IPS-20b (cell line): ENCODE measurements around the gene CXCL17.

Experiments
- H3K27ac ChIP-seq: one replicate; pipeline ENCODE4 v1.5.1; 2013; ENCODE audit warnings: low read length
- H3K27me3 ChIP-seq: 2 replicates; pipeline ENCODE4 v1.6.1; 2013; ENCODE audit warnings: mild to moderate bottlenecking, low read length, inconsistent platforms; ENCODE audit not compliant: insufficient read depth
- H3K36me3 ChIP-seq: 2 replicates; pipeline ENCODE4 v1.6.1; 2013; ENCODE audit warnings: low read depth, mild to moderate bottlenecking, inconsistent platforms, low read length, moderate library complexity; ENCODE audit not compliant: insufficient read depth
- H3K4me1 ChIP-seq: 2 replicates; pipeline ENCODE4 v1.6.1; 2013; ENCODE audit warnings: mild to moderate bottlenecking, control low read depth, inconsistent platforms, low read length, moderate library complexity; ENCODE audit not compliant: insufficient read depth
- H3K4me3 ChIP-seq: 2 replicates; pipeline ENCODE4 v1.5.1; 2013; ENCODE audit warnings: mild to moderate bottlenecking, low read length, inconsistent platforms
- H3K9ac ChIP-seq: 2 replicates; pipeline ENCODE4 v1.6.1; 2013; ENCODE audit warnings: low read depth, mild to moderate bottlenecking, inconsistent platforms, low read length, moderate library complexity
- H3K9me3 ChIP-seq: 2 replicates; pipeline ENCODE4 v1.6.1; 2013; ENCODE audit warnings: mild to moderate bottlenecking, low read depth, low read length, inconsistent platforms; ENCODE audit not compliant: insufficient read depth

Gene CXCL17

DNA sequence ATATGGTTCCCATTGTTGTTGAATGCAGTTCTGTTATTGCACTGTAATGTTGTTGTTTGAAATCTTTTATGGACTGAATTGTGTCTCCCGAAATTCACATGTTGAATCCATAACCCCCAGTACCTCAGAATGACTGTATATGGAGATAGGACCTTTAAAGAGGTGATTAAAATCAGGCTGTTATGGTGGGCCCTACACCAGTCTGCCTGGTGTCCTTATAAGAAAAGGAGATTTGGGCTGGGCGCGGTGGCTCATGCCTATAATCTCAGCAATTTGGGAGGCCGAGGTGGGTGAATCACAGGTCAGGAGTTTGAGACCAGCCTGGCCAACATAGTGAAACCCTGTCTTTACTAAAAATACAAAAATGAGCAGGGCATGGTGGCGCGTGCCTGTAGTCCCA is 7.4 kb downstream of the CXCL17 start:
- no peaks in the 10 kb centered on the region for H3K27me3 ChIP-seq
- peaks cover 2% of the 10 kb centered on the region; the same call in 1 of the 2 replicates for H3K4me1 ChIP-seq
- H3K27ac ChIP-seq = no peak overlapping the region
- no peak overlapping the region for H3K4me3 ChIP-seq
- no peaks in the 10 kb centered on the region for H3K9me3 ChIP-seq
- H3K9ac ChIP-seq = no peak overlapping the region
- H3K36me3 ChIP-seq = no peaks in the 10 kb centered on the region

DNA sequence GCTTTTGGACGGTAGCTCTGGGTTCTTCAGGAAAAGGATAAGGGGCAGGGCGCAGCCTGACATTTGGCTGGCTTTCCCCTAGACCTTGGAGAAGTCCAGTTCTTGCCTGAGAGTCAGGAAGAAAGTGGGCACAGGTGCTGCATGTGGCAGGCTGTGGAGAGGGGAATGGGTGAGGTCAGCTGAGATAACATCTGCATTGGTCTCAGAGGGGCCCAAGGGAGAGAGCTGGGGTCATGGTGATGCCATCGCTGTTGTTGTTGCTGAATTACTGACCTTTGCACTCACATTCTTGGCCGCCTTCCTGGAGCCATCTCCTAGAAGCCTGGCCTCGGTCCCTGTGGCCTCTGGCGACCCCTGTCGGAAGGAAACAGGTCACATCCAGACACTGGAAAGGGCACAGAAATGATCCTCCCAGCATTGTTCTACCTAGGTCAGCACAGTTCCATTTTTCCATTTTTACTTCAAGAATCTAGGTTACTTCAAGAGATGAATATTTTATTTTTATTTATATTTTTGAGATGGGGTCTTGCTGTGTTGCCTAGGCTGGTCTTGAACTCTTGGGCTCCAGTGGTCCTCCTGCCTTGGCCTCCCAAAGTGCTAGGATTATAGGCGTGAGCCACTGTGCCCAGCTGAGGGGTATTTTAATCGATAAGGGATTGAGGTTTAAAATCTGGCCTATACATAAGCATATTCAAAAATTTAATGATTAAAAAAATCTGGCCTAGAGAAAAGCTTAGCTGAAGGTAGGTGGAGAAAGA is 9.1 kb downstream of the CXCL17 start:
- Histone ChIP-seq H3K4me1 (peaks cover 2% of the 10 kb centered on the region; the same call in 1 of the 2 replicates), H3K4me3 (no peak overlapping the region), H3K9me3 (no peaks in the 10 kb centered on the region), H3K27me3 (peaks cover under 1% of the 10 kb centered on the region; the same call in 1 of the 2 replicates), H3K36me3 (no peaks in the 10 kb centered on the region), H3K9ac (no peak overlapping the region), H3K27ac (no peak overlapping the region)

DNA sequence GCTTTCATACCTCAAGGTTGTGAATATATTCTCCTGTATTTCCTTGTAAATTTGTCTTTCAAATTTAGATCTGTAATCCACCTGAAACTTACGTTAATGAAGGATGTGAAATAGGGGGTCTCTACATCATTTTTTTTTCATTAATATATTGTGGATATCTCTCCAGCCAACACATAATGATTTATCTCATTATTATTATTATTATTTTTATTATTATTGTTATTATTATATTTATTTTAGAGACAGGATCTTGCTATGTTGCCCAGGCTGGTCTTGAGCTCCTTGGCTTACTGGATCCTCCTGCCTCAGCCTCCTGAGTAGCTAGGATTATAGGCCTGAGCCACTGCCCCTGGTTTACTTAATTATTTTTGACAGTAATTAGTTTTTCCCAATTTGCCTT is 11.3 kb downstream of the CXCL17 start:
- H3K27ac ChIP-seq = no peak overlapping the region
- no peaks in the 10 kb centered on the region for H3K36me3 ChIP-seq
- H3K27me3 ChIP-seq = peaks cover 19% of the 10 kb centered on the region
- no peak overlapping the region for H3K4me3 ChIP-seq
- peaks cover 2% of the 10 kb centered on the region; the same call in 1 of the 2 replicates for H3K4me1 ChIP-seq
- no peak overlapping the region for H3K9ac ChIP-seq
- no peaks in the 10 kb centered on the region for H3K9me3 ChIP-seq

DNA sequence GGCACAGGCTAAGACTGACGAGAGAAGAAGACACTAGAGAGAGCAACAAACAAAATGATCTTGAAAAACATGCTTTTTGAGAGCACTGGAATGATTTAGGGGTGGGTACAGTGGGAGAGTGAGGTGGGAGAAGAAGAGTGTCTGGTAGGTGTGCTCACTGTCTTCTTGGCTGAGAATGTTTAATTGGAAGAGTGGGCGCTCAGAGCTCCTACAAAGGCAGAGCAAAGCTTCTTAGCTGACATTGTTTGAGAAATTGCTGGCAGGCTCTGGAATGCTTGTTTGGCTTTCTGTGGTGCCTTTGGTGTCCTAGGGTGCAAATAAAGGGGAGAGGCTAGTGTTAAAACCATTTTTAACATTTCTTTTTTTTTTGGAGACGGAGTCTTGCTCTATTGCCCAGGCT is 14.1 kb downstream of the CXCL17 start:
- Histone ChIP-seq H3K4me3 (no peak overlapping the region), H3K27ac (no peak overlapping the region), H3K36me3 (no peaks in the 10 kb centered on the region), H3K9me3 (no peaks in the 10 kb centered on the region), H3K9ac (no peak overlapping the region), H3K4me1 (peaks cover 2% of the 10 kb centered on the region; the same call in 1 of the 2 replicates), H3K27me3 (peaks cover 48% of the 10 kb centered on the region)

DNA sequence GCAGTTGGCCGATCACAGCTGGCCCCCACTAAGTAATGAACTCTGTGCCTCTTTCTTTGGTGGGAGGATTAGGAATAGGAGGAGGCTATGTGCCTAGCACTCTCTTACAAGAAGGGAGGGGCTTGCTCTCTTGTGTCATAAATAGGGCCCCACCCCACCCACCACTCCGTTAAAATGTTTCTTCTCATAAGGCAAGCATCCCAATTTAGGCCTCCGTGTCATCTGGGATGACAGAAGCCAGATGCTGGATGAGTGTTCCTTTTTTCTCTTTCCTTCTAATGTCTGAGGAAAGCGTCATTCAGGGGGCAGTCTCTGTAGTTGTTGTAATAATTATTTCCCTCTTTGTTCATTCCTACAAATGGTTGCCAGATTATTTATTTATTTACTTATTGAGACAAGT is 15.4 kb downstream of the CXCL17 start, which contains the start of gene LIPE:
Gene LIPE, minus strand, starts transcription at position 76 of the 400 bp plus-strand sequence. CDS start 239 bp downstream, outside the sequence.
- Histone ChIP-seq H3K4me1 (no peaks in the 10 kb centered on the region), H3K4me3 (no peak within 1 kb of the TSS), H3K36me3 (no peaks in the 10 kb centered on the region), H3K27me3 (peaks cover 60% of the 10 kb centered on the region), H3K27ac (no peak within 1 kb of the TSS), H3K9ac (no peak within 1 kb of the TSS), H3K9me3 (no peaks in the 10 kb centered on the region)

DNA sequence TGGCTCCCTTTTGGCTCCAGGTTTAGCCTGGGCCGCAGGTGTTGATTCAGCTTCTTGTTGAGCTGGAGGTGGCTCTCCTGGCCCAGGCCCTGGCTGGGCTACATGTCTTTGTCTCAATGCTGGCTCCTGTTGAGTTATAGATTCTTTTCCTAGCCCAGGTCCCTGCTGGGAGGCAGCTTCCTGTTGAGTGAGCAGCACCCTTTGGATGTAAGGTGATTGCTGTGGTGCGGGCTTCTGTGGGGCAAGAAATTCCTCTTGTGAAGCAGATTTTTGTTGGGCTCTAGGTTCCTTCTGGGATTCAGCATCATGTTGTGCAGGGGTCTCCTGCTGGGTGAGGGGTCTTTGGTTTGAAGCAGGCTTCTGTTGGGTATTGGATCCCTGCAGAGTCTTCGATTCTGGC is 16.1 kb downstream of the CXCL17 start:
- Histone ChIP-seq H3K4me3 (no peak overlapping the region), H3K36me3 (no peaks in the 10 kb centered on the region), H3K9me3 (no peaks in the 10 kb centered on the region), H3K4me1 (no peaks in the 10 kb centered on the region), H3K9ac (no peak overlapping the region), H3K27me3 (peaks cover 67% of the 10 kb centered on the region), H3K27ac (no peak overlapping the region)

DNA sequence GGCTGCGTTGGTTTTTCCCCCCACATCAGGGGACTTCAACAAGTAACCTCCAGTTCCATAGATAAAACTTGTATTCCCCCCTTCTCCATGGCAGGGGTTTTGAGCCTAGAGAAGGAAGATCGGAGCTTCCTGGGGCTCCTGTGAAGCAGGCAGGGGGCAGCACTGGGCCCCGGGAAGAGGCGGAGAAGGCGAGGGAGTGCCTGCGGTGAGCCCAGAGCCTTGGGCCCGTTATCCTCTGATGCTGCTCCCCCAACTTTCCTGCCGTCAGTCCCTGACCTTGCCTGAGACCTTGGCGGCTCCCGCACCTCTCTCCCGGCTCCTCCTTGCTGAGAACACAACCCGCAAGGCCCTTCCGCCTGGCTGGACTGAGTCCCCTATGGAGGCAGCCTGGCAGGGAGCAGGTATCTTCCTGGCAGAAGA is 18.0 kb downstream of the CXCL17 start:
- Histone ChIP-seq H3K27ac (no peak overlapping the region), H3K36me3 (no peaks in the 10 kb centered on the region), H3K9me3 (no peaks in the 10 kb centered on the region), H3K4me3 (no peak overlapping the region), H3K4me1 (no peaks in the 10 kb centered on the region), H3K9ac (no peak overlapping the region), H3K27me3 (peaks cover 83% of the 10 kb centered on the region)

DNA sequence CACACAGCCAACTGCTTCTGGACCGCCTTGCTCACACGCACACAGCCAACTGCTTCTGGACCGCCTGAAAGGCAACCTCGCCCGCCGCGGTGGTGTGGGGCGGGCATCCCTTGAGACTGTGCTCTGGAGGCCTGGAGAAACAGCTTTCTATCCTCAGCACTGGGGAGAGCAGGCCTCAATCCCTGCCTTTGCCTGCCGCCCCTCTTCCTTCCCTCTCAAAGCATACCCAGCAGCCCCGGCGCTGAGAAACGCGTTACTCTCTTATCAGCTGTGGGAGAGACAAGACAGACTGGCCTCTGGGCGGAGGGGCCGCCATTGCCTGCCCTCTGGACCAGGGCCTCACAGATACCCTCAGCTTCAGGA is 18.4 kb downstream of the CXCL17 start:
- no peak overlapping the region for H3K27ac ChIP-seq
- no peak overlapping the region for H3K9ac ChIP-seq
- peak overlapping the region; percentile 79; the same call in 1 of the 2 replicates for H3K4me3 ChIP-seq
- H3K36me3 ChIP-seq = no peaks in the 10 kb centered on the region
- H3K4me1 ChIP-seq = no peaks in the 10 kb centered on the region
- H3K27me3 ChIP-seq = peaks cover 83% of the 10 kb centered on the region
- no peaks in the 10 kb centered on the region for H3K9me3 ChIP-seq

DNA sequence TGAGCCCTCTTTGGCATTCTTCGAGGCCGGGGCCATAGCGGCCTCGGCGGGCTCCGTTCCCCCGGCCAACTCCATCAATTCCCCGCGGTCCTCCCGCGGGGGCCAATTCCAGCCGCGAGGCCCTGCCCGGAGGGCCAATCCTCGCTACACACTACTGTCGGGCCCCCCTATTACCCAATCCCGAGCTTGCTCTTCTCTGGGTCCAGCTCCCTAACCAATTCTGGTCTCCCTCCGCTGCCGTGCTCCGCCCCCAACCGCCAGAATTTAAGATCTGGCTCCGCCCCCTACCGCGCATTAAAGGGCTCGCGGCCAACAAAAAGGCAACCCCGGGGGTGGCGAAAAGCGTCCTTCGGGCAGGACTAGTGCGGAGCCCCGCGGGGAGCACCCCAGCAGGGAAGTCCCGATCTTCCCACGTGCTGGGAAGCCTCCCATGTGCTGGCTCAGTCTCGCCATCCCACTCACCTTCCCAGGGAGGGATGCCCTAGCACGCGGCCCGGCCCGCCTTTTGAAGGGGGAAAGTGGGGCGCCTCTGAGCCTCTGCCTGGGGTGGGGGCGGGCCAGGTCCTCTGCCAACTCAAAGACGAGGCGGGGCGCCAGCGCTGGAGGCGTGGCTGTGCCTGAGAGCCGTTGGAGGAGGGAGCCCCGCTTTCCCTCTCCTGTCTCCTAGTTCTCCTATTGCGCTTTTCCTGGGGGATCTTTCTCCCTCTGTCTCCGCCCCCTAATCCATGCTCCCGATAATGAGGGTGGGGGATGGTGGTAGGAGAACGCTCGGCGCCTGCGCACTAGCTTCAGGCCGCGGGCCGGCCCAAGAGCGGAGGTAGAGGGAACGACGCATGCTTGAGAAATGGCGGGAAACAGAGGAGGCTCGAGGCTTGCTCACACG is 19.0 kb downstream of the CXCL17 start:
- H3K9ac ChIP-seq = peak overlapping the region; percentile 66; the same call in 1 of the 2 replicates
- no peaks in the 10 kb centered on the region for H3K9me3 ChIP-seq
- no peaks in the 10 kb centered on the region for H3K4me1 ChIP-seq
- no peaks in the 10 kb centered on the region for H3K36me3 ChIP-seq
- no peak overlapping the region for H3K27ac ChIP-seq
- H3K4me3 ChIP-seq = peak overlapping the region; percentile 79
- H3K27me3 ChIP-seq = peaks cover 83% of the 10 kb centered on the region

DNA sequence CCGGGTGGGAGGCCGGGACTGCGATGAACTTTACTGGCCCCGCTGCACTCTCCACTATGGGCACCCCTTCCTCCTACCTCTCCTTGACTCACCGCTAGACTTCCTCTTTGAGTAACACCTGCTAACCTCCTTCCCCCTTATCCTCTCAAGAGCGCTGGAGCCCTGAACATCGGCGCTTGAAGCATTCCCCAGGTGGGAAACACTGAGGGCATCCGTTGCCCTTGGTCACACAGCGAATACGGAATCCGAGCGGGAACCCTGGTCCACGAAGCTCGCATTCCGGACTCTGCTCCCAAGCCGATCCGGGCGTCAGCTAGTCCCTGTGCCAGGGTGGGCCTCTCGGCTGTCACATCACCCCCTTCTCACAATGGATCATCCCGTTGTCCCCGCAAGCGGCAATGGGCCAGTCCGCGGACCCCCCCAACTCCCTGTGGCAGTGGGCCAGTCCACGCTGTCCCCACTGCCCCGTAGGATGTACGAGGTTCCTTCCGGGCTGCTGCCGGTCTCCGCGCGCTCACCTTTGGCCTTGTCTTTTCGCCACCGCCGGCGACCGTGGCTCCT is 19.8 kb downstream of the CXCL17 start:
- Histone ChIP-seq H3K9me3 (no peaks in the 10 kb centered on the region), H3K9ac (peak overlapping the region; percentile 66; the same call in 1 of the 2 replicates), H3K4me1 (no peaks in the 10 kb centered on the region), H3K27ac (no peak overlapping the region), H3K36me3 (no peaks in the 10 kb centered on the region), H3K27me3 (peaks cover 81% of the 10 kb centered on the region), H3K4me3 (peak overlapping the region; percentile 79)

DNA sequence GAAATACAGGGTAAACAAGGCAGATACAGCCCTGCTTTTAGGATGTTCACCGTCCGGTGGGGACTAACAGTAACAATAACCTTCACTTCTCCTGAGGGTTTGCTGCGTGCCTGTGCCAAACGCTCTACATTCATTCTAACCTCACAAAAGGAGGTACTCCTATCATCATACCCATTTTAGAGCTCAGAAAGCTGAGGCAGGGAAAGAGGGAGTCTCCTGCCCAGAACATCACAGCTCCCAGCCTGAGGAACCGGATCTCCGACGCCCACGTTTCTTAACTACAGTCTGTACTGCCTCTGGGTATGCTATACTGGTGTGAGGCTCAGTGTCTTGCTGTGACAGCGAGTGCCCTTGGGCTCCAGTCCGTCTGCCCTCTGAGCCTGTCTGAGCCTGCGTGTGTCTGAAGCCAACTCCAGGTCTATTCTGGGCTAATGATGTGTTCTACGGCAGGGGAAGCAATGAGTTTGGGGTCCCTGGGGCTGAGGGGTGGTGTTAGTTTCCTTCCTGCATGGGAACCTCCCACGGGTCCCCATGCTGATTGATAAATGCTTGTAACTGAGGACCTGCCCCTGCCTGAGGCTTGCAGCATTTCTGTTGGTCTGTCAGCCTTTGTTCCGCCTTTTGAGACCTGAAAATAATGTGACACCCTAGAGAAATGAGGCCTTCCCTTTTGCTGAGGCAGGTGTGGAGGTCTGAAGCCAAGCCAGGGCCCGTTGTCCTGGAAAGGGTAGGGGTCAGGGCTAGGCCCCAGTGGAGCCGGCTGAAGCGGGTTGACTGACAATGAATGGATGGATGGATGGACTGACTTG is 20.4 kb downstream of the CXCL17 start:
- peaks cover 77% of the 10 kb centered on the region for H3K27me3 ChIP-seq
- H3K9me3 ChIP-seq = no peaks in the 10 kb centered on the region
- H3K9ac ChIP-seq = peak overlapping the region; percentile 66; the same call in 1 of the 2 replicates
- peak overlapping the region; percentile 79 for H3K4me3 ChIP-seq
- no peak overlapping the region for H3K27ac ChIP-seq
- no peaks in the 10 kb centered on the region for H3K36me3 ChIP-seq
- no peaks in the 10 kb centered on the region for H3K4me1 ChIP-seq
